CD4-positive, alpha-beta memory T cell (primary cell): ENCODE data around the gene PCLO. TPM values are rescaled to one million over a fixed set of nuclear protein-coding genes. Genes with fewer than 3 reads are reported as not detected.

ENCODE experiments used
- CTCF ChIA-PET: fragments of 350-600 bp; sonication (Branson Sonifier 250); formaldehyde crosslinking; loops from one replicate; lab custom pipeline; 2021; ENCODE audit warnings: inconsistent platforms; ENCODE audit not compliant: partially characterized antibody; lab: Charles Lee
- POLR2A ChIA-PET: fragments of 350-600 bp; sonication (Branson Sonifier 250); formaldehyde crosslinking; loops from one replicate; lab custom pipeline; 2021; ENCODE audit not compliant: partially characterized antibody; lab: Charles Lee
- DNase-seq, 5 donors: peaks; one replicate each; pipeline versions ENCODE4 v3.0.0 to v3.0.0-alpha.2; 2020 to 2022; ENCODE audit warnings: mixed read lengths in 1 of 5
- H3K27ac ChIP-seq: one replicate; pipeline ENCODE4 v1.7.0; 2013; ENCODE audit warnings: low read depth, low read length
- H3K27me3 ChIP-seq: 2 replicates; pipeline ENCODE4 v1.7.0; 2013; ENCODE audit warnings: mild to moderate bottlenecking, low read length, moderate library complexity; ENCODE audit not compliant: insufficient read depth
- H3K36me3 ChIP-seq: 2 replicates; pipeline ENCODE4 v1.7.0; 2013; ENCODE audit warnings: mild to moderate bottlenecking, low read length, moderate library complexity; ENCODE audit not compliant: insufficient read depth
- H3K4me1 ChIP-seq: 2 replicates; pipeline ENCODE4 v1.7.0; 2013; ENCODE audit warnings: mild to moderate bottlenecking, low read length, moderate library complexity; ENCODE audit not compliant: insufficient read depth
- H3K4me3 ChIP-seq, 2 donors: one replicate each; pipeline ENCODE4 v1.7.0; 2013; ENCODE audit warnings: low read length in 2 of 2, mild to moderate bottlenecking in 1 of 2
- H3K9me3 ChIP-seq, 2 donors: one replicate each; pipeline ENCODE4 v1.7.0; 2013; ENCODE audit warnings: low read length in 2 of 2, control low read depth in 1 of 2; ENCODE audit not compliant: control insufficient read depth in 1 of 2
- H3K27ac Mint-ChIP-seq, 7 donors: one replicate each; pipeline ENCODE4 v1.8.0; 2020 to 2021; ENCODE audit warnings: mixed read lengths in 7 of 7, mild to moderate bottlenecking in 6 of 7, inconsistent platforms in 3 of 7, moderate library complexity in 3 of 7
- H3K27me3 Mint-ChIP-seq, 2 donors: one replicate each; pipeline ENCODE4 v1.8.0; 2020 to 2021; ENCODE audit warnings: mixed read lengths in 2 of 2
- H3K36me3 Mint-ChIP-seq, 2 donors: one replicate each; pipeline ENCODE4 v1.8.0; 2020 to 2021; ENCODE audit warnings: mixed read lengths in 2 of 2, inconsistent platforms in 1 of 2, mild to moderate bottlenecking in 1 of 2
- H3K4me1 Mint-ChIP-seq, 4 donors: one replicate each; pipeline ENCODE4 v1.8.0; 2020 to 2021; ENCODE audit warnings: mixed read lengths in 4 of 4, mild to moderate bottlenecking in 1 of 4
- H3K4me3 Mint-ChIP-seq, 8 donors: one replicate each; pipeline ENCODE4 v1.8.0; 2020 to 2021; ENCODE audit warnings: mixed read lengths in 8 of 8, mild to moderate bottlenecking in 7 of 8, moderate library complexity in 6 of 8, inconsistent platforms in 3 of 8
- H3K9me3 Mint-ChIP-seq, 8 donors: one replicate each; pipeline ENCODE4 v1.8.0; 2020 to 2021; ENCODE audit warnings: mixed read lengths in 8 of 8, mild to moderate bottlenecking in 5 of 8, inconsistent platforms in 3 of 8, moderate library complexity in 1 of 8
- intact Hi-C: fragments of 100-400 bp; cut with micrococcal nuclease; formaldehyde crosslinking; loops from one replicate; pipeline ENCODE4 v1.15.1; 2023
- polyA plus RNA-seq, 2 donors: library from polyadenylated mRNA; unstranded; fragments of 300-500 nt; fragmentation: Illumina TruSeq; gene quantifications; one replicate each; pipeline ENCODE4 v1.2.3, GENCODE V29; 2021
- total RNA-seq, 2 experiments: library from RNA; stranded (reverse); gene quantifications; one replicate each; pipeline ENCODE4 v1.2.3, GENCODE V29; 2021

The PCLO gene
- total and polyA plus RNA-seq, 4 experiments from 2014 or later, result 0.03 TPM; not detected in 3

DNA sequence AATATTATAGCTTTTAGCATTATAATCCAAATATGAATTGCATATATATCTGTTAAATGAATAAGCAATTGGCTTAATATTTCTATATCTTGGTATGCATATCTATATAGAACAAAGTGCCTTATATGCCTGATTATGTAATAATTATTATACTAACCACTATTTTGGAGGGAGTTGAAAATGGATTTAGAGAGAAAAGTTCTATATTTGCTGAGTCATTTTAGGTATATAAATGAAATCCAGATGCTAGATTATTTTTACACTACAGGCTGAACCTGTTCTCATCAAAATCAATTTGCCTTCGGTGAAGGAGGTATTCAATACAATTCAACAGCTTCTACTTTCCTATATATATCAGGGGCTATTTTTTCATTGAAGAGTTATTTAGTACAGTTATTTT lies 276.4 kb downstream of the PCLO start:
- DNase-seq, result no peak
- CTCF ChIA-PET, result no interaction called here
- intact Hi-C loops, result no loop called here
- Mint-ChIP-seq H3K4me1 (no peaks in the 10 kb centered on the region), H3K27ac (no peak overlapping the region), H3K36me3 (no peaks in the 10 kb centered on the region), H3K27me3 (no peaks in the 10 kb centered on the region), H3K4me3 (no peak overlapping the region), H3K9me3 (peaks cover 0 to 14% (median 2%) of the 10 kb centered on the region in 8 donors)
- Histone ChIP-seq H3K36me3 (no peaks in the 10 kb centered on the region), H3K4me3 (no peak overlapping the region), H3K27ac (no peak overlapping the region), H3K27me3 (no peaks in the 10 kb centered on the region), H3K9me3 (no peaks in the 10 kb centered on the region), H3K4me1 (no peaks in the 10 kb centered on the region)
- POLR2A ChIA-PET, result no interaction called here

DNA sequence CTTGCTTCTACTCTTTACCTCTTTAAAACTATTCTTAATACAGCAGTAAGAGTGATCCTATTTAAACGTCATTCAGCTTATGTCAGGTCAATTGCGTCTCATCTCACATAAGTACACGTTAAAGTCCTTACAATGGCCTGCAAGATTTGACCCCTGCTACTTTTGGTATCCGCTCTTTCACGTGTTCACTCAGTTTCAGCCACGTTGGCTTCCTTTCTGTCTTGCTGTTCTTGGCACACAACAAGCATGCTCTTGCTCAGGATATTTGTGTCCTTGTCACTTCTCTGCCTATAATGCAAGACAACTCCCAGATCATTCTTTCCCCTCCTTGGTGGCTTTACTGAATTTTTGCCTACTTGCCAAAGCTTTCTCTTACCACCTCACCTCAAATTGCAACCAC lies 296.8 kb downstream of the PCLO start:
- no peak overlapping the region for H3K4me3 ChIP-seq

DNA sequence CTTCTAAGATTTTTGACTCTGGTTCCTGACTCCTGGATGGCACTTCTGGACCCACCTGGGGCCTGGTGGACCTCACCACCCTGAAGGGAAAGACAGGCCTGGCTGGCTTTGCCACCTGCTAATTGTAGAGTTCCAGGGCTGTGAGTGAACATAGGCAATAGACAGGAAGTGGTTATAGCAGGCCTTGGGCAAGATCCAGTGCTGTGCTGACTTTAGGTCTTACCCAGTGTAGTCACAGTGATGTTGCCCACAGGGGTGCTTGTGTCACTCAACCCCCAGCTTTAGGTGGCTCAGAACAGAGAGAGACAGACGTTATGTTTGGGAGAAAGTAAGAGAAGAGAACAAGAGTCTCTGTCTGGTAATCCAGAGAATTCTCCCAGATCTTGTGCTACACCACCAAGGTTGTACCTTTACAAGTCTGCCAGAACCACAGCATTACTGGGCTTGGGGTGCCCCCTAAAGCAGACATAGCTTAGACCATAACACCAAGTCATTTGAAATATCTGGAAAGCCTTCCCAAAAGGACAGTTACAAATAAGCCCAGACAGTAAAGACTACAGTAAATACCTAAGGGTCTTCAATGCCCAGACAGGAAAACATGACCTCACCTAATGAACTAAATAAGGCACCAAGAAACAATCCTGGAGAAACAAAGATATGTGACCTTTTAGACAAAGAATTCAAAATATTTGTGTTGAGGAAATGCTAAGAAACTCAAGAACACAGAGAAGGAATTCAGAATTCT lies 303.4 kb downstream of the PCLO start:
- ChIA-PET CTCF (no interaction called here), POLR2A (no interaction called here)
- DNase-seq, result no peak
- H3K4me3 Mint-ChIP-seq, result no peak overlapping the region
- no peaks in the 10 kb centered on the region for H3K9me3 ChIP-seq
- intact Hi-C loops, result no loop called here
- no peaks in the 10 kb centered on the region for H3K27me3 Mint-ChIP-seq
- H3K27ac Mint-ChIP-seq, result no peak overlapping the region
- H3K4me3 ChIP-seq, result no peak overlapping the region
- H3K36me3 ChIP-seq, result no peaks in the 10 kb centered on the region
- no peaks in the 10 kb centered on the region for H3K36me3 Mint-ChIP-seq
- no peaks in the 10 kb centered on the region for H3K27me3 ChIP-seq
- no peaks in the 10 kb centered on the region for H3K4me1 ChIP-seq
- H3K9me3 Mint-ChIP-seq, result peaks cover 0 to 15% (median 4%) of the 10 kb centered on the region in 8 donors
- H3K27ac ChIP-seq, result no peak overlapping the region
- no peaks in the 10 kb centered on the region for H3K4me1 Mint-ChIP-seq

More for the DNA sequence above, 296.8 kb downstream of the PCLO start:
- CTCF ChIA-PET, result no interaction called here
- Mint-ChIP-seq H3K36me3 (no peaks in the 10 kb centered on the region), H3K4me1 (no peaks in the 10 kb centered on the region), H3K27ac (no peak overlapping the region), H3K27me3 (no peaks in the 10 kb centered on the region), H3K4me3 (no peak overlapping the region), H3K9me3 (peaks cover 0 to 25% (median 6%) of the 10 kb centered on the region in 8 donors)
- POLR2A ChIA-PET, result no interaction called here
- H3K27ac ChIP-seq, result no peak overlapping the region
- intact Hi-C loops, result no loop called here
- DNase-seq, result no peak
- no peaks in the 10 kb centered on the region for H3K9me3 ChIP-seq
- no peaks in the 10 kb centered on the region for H3K4me1 ChIP-seq
- no peaks in the 10 kb centered on the region for H3K27me3 ChIP-seq
- no peaks in the 10 kb centered on the region for H3K36me3 ChIP-seq

DNA sequence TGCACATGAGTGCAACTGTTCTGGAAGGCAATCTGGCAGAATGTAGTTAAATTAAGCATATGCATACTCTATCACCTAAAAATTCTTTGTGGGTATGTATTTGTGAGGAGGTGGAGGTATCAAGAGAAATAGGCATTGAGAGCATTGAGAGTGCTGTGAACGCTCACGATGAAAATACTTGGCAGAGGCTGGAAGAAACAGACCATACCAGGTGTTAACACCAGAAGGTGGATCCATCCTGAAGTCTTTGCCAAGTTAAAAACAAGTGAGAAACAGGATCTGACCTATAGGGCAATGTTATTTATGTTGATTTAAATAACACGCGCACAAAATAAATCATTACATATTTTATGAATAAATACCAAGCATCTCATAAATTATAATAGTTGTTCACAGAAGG lies 311.6 kb downstream of the PCLO start:
- H3K27ac ChIP-seq, result no peak overlapping the region
- no peaks in the 10 kb centered on the region for H3K27me3 Mint-ChIP-seq
- no peaks in the 10 kb centered on the region for H3K36me3 ChIP-seq
- no peaks in the 10 kb centered on the region for H3K4me1 ChIP-seq
- no peak overlapping the region for H3K4me3 Mint-ChIP-seq
- H3K9me3 Mint-ChIP-seq, result peaks cover 0 to 10% (median 3%) of the 10 kb centered on the region in 8 donors
- ChIA-PET POLR2A (no interaction called here), CTCF (no interaction called here)
- no peaks in the 10 kb centered on the region for H3K27me3 ChIP-seq
- H3K27ac Mint-ChIP-seq, result no peak overlapping the region
- H3K4me3 ChIP-seq, result no peak overlapping the region
- no peaks in the 10 kb centered on the region for H3K36me3 Mint-ChIP-seq
- intact Hi-C loops, result no loop called here
- H3K4me1 Mint-ChIP-seq, result no peaks in the 10 kb centered on the region
- DNase-seq, result no peak
- H3K9me3 ChIP-seq, result no peaks in the 10 kb centered on the region

DNA sequence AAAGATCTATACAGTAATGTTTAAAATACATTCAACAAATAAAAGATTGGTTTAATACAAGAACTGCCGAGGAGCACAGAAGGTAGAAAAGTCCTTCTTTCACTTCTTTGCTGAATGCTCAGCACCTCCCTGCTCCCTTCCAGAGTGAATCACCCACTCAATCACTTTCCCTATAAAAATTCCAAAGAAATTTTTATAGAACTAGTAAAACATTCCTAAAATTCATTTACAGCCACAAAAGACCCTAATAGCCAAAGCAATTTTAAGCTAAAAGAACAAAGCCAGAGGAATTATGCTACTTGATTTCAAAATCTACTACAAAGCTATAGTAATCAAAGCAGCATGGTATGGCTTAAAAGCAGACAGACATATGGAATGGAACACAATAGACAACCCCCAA lies 320.9 kb downstream of the PCLO start:
- Histone ChIP-seq H3K27me3 (no peaks in the 10 kb centered on the region), H3K36me3 (no peaks in the 10 kb centered on the region), H3K27ac (no peak overlapping the region), H3K4me1 (no peaks in the 10 kb centered on the region), H3K4me3 (no peak overlapping the region), H3K9me3 (no peaks in the 10 kb centered on the region)
- intact Hi-C loops, result no loop called here
- Mint-ChIP-seq H3K4me1 (no peaks in the 10 kb centered on the region), H3K36me3 (no peaks in the 10 kb centered on the region), H3K9me3 (peaks cover 0 to 11% (median 4%) of the 10 kb centered on the region in 8 donors), H3K27me3 (no peaks in the 10 kb centered on the region), H3K4me3 (no peak overlapping the region), H3K27ac (no peak overlapping the region)
- CTCF ChIA-PET, result no interaction called here
- DNase-seq, result no peak
- POLR2A ChIA-PET, result no interaction called here

DNA sequence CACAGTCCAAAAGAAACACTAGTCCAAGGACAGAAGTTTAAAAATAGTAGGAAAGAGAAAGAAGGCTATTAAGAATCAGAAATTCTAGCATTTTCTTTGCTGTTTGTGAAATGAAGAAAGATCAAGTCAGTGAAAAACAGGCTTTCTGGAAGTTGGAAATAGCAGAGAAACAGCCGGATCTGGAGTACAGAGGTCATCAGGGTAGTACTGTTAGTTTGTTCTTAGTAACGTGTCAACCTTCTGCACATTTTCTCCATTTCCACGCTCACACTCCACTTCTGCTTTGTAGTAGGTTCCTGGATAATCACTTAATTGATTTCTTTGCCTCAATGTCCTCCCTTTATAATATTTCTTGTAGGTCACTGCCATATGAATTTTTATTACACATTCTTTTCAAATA lies 322.6 kb downstream of the PCLO start:
- ChIA-PET CTCF (no interaction called here), POLR2A (no interaction called here)
- Mint-ChIP-seq H3K27me3 (no peaks in the 10 kb centered on the region), H3K9me3 (peaks cover 0 to 11% (median 4%) of the 10 kb centered on the region in 8 donors), H3K36me3 (no peaks in the 10 kb centered on the region), H3K4me1 (no peaks in the 10 kb centered on the region), H3K4me3 (no peak overlapping the region), H3K27ac (no peak overlapping the region)
- Histone ChIP-seq H3K27ac (no peak overlapping the region), H3K27me3 (no peaks in the 10 kb centered on the region), H3K4me3 (no peak overlapping the region), H3K9me3 (no peaks in the 10 kb centered on the region), H3K4me1 (no peaks in the 10 kb centered on the region), H3K36me3 (no peaks in the 10 kb centered on the region)
- intact Hi-C loops, result no loop called here
- DNase-seq, result no peak

DNA sequence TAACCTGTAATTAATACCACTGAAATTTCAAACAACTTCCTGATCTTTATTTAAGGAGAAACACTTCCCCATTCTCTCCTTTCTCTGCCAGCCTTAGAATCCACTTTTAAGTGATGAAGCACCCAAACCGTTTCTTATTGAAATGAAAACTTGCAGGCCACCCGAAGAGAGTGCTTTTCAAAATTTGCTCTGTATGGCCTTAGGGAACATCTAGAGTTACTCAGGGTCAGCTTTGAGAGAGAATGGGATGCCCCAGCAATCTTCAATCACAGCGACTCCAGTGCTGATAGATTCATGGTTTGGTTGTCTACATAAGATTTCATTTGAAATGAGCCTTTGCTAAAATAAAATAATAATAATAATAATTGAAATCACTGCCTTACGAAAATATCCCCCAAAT lies 323.1 kb downstream of the PCLO start:
- CTCF ChIA-PET, result no interaction called here
- Histone ChIP-seq H3K4me1 (no peaks in the 10 kb centered on the region), H3K27me3 (no peaks in the 10 kb centered on the region), H3K36me3 (no peaks in the 10 kb centered on the region), H3K9me3 (no peaks in the 10 kb centered on the region), H3K27ac (no peak overlapping the region), H3K4me3 (no peak overlapping the region)
- Mint-ChIP-seq H3K27ac (no peak overlapping the region), H3K27me3 (no peaks in the 10 kb centered on the region), H3K36me3 (no peaks in the 10 kb centered on the region), H3K4me3 (no peak overlapping the region), H3K9me3 (peaks cover 0 to 13% (median 4%) of the 10 kb centered on the region in 8 donors), H3K4me1 (no peaks in the 10 kb centered on the region)
- no peak for DNase-seq
- POLR2A ChIA-PET, result no interaction called here
- intact Hi-C loops, result no loop called here
